HG03520 (cell line): ENCODE measurements around the gene ACOX2.
A peak's percentile ranks its signal among the peaks of the same experiment; 100 is the strongest.

Source experiments
- ATAC-seq: cut with Tn5 transposase; IDR thresholded peaks from one replicate; pipeline ENCODE4 v1.9.1; 2021; ENCODE audit warnings: mild to moderate bottlenecking, moderate library complexity; ENCODE audit not compliant: unreplicated experiment

The ACOX2 gene

DNA sequence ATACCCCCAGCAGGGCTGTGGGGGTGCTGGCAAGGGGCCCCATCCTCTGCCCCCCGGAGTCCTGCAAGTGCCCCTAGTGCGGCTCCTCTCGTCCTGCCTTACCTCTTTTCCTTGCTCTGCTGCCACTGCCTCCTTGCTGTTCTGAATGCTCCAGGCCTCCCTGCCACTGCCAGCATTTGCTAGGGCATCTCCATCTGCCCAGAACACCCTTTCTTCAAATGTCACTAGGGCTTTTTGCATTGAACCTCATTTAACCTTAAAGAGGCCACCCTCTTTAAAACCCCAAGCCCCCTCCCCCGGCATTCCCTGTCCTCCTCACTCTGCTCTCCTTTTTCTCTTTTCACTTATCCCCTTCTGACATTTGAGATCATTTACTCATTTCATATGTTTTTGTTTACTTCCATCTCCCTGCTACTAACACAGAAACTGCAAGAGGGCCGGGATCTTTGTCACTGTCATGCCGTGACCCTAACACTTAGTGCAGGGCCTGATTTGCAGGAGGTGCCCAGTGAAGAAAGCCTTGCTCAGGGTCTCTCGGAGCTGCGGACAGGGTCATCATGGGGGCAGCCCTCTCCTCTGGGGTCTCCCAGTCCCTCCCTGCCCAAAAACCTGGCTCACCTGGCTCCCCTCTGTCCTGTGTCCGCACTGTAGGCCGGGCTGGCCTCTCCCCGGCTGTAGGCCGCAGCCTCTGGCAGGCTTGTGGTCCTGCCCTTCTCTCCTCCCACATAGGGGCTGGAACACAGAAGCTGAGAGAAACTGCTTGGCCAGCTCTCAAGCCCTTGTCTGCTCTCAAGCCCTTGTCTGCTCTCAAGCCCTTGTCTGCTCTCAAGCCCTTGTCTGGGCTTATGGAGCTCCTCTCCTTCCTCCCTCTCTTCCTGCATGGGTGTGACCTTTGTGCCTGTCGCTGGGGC is at the start of gene ACOX2:
ACOX2 (minus strand) TSS at position 690 of the 911 bp plus-strand sequence. CDS start 2,084 bp downstream, outside the sequence.
- no peak for ATAC-seq

GRCh38 chr3:58585994-58586393 is 49.0 kb upstream of the ACOX2 start:
- no peak for ATAC-seq

DNA sequence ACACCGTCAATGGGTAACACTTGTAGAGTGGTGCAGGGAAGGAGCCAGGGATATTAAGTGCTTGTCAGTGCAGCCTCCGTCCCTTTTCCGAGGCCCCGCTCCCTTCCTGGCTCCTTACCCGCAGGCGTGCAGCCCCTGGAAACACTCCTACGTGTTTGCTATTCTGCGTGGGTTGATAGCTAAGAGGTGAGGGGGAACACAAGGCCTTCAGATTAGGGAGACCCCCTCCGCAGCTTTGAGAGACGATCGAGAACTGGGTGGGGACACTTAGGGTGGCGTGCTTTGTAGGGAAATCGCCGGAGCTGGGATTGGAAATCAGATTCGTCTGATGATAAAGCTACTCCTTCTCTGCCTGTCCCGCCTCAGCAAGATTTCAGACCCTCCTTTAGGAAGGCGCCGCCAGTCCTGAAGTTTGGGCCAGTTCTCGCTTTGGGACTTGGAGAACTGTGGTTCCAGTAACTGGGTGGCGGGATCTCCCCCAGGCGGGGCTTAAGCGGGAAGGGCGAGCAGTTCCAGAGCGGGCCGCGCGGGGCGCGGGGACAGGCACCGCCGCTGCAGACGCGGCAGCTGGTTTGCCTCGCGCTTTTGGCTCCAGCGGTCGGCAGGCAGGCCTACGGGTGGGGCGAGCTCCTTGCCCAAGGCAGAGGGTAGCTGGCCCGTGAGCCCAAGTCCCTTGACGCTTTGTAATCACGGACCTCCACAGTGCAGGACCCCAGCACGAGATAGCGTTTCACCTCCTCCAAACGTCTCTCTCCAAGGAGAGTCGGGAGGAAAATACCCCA is 48.2 kb upstream of the ACOX2 start:
- ATAC-seq, result peak; percentile 93

DNA sequence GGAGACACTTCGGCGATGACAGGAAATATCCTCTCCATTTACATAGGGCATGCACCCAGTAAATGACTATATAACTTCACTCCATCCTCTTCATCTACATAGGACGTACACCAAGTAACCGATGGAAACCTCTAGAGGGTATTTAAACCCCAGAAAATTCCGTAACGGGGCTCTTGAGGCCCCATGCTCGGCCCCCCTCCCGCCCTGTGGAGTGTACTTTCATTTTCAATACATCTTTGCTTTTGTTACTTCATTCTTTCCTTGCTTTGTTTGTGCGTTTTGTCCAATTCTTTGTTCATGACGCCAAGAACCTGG is 47.7 kb upstream of the ACOX2 start:
- no peak for ATAC-seq

- ATAC-seq, result no peak
These were observed 44.5 kb upstream of the ACOX2 start for GRCh38 chr3:58581328-58582091.

DNA sequence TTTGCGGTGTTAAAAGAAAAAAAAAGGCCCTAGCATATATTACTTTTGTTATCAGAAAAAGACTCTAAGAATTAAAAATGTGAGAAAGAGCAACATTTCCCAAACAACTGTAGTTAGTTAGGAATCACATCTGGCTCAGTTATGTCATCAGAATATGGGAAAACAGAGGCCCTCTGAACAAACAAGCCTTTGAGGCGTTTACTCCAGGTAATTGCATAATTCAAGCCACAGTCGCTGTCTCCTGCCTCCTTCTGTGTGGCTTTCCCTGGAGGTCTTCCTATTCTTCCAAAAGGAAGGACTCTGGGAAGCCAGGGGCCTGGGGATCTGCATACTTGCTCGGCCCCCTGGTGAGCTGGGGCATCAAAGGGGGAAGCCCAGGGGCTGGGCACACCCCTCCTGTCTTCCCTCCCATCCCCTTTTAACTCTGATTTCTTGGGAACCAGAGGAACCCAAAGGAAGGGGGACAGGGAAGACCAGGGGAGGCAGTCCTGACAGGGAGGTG is 43.9 kb upstream of the ACOX2 start:
- no peak for ATAC-seq

DNA sequence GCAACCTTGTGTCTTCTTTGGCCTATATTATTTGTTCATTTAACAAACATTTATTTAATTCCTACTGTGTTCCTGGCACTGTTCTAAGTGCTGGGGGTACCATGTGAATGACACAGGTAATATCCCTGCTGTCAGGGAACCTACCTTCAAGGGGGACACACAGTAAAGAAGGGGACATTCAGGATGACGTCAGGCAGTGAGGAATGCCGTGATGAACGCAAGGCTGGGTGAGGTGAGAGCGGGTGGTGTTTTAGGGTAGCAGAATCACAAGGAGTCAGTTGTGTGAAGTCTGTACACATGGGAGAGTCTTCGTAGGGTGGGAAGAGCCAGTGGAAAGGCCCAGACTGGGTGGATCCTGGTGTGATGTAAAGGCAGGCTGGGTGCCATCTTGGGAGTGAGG is 41.9 kb upstream of the ACOX2 start:
- ATAC-seq, result no peak

DNA sequence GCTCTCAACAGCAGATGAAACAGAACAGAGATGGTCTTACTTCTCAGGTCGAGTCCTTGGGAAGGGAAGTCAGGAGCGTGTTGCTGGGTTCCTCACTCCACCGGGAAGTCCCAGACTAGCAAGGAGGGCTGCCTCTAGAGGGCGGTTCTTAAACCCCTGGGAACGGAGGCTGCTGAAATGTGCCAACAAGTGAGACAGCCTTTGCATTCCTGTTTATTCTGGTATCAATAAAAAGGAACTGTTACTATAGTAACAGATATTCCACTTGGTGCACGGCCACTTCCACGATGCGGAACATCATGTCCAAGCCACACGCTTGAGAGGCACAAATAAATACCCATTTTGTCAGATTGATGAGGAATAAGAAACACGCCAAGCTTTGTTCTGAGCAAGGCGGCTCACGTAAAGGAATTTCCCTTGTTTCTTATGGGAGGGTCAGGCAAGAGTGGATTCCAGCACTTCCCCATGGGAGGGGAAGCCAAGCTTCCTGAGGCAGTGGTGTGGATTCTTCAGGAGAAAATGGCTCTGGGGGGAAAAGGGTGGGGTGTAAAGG is 40.4 kb upstream of the ACOX2 start, which contains the start of gene FAM107A:
FAM107A (minus strand) TSS at position 123 of the 553 bp plus-strand sequence. CDS start 7,531 bp downstream, outside the sequence.
- no peak for ATAC-seq

DNA sequence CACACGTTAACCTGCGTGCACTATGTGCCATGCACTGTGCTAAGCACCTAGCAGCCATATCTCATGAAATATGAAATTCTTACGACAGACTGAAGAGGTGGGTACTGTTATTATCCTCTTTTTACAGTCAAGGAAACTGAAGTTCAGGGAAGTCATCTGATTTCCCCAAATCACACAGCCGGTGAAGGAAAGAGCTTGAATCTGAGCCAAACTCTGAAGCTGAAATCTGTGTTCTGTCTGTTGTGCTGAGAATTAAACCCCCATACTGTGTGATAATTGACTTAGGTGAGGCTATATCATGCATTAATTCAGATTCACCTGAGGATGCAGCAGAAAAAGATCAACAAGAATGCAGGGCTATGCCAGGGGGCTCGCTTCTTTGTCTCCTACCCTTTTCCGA is 39.7 kb upstream of the ACOX2 start:
- no peak for ATAC-seq

DNA sequence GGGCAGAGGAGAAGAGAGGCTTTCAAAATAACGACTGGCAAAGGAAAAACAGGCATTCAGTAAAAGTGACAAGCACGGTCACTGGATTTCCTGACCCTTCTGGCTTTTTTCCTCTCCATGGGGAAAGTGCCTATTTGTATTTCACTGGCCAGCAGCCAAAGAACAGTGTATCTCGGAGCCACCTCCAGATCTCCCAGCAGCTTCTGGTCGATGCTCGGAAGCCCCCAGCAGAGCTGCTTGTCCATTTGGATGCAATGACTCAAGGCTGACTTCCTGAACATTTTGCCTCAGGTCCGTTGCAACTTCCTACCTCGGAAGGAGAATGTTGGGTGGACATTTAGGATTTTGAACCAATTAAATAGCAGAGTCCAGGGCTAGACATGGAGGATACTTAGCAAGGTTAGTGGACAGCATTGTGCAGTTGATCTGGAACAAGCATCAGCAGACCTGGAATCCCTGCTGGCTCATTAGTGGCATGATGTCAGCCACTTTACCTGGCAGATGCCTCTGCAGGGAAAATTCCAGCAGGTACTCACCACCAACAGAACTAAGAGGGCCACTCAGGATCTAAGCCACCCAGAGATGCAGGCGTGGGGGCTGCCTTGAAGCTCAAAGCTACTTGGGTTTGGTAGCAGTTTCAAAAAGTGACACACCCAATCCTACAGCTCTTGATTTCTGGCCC is 39.1 kb upstream of the ACOX2 start:
- ATAC-seq, result no peak

- ATAC-seq, result no peak
These were observed 37.7 kb upstream of the ACOX2 start for GRCh38 chr3:58574682-58575081.

DNA sequence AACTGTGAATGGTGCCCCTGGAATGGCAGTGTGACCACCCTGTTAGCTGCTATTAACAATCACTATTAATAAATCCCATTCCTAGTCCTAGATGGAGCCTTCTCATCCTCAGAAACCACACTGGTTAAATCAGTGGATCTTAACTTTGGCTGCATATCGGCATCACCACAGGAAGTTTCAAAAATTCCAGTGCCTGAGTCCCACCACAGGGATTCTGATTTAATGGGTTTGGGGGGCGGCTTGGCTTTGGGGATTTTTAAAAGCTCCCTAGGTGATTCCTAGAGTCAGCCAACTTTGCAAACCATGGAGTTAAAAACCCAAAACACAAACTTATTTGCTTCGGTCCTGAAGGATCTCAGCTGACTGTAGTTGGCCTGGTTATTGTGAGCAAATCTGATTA is 37.1 kb upstream of the ACOX2 start:
- ATAC-seq, result no peak

- no peak for ATAC-seq
These were observed 36.6 kb upstream of the ACOX2 start for GRCh38 chr3:58573640-58574039.

DNA sequence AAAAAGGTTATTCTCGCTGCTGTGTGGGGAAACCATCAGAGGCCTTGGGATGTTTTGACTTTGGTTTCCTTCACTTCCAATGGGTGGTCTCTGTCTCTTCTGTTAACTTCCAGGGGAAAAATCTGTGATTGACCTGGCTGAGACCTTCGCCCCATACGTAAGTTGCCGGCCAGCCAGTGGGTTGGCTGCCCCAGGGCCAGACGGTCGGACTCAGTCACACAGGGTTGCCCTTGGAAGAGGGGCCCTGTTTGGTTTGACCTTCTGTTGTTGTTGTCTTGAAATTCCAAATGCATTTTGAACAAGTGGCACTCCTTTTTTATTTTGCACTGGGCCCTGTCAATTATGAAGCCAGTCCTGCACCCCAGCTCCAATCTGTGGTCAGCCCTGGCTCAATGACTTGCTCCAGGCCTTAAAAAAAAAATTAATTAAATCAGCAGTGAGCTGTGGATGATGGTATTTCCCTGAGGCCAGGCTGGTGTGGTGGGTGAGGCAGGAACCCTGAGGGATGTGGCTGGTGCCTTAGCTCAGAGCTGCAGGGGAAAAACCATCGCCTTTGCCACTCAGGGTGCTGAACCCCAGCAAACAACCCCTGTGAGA is 35.7 kb upstream of the ACOX2 start:
- no peak for ATAC-seq

DNA sequence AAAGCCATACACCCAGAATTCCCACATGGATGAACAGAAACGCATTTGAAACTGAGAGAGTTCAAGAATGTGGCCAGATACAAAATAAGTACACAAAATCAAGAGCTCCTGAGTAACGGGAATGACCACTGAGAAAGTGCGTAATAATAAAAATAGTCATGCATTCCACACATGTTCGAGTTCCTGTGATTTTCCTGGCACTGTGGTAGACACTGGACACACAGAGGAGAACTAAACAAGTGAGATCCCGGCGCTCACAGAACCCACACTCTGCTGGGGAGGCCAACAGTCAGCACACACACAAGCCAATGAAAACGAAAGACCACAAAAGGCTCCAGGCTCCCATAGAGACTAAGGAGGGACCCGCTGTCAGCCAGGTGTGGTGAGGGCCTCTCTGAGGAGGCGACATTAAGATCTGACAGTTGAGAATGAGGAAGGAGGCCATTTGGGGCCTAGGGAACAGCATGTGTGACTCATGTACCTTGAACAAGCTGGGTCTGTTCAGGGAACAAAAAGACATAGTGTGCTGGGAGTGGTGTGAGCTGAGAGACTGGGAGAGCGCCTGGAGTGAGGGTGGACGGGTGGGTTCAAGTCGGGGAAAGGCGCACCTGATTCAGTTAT is 35.1 kb upstream of the ACOX2 start:
- no peak for ATAC-seq

DNA sequence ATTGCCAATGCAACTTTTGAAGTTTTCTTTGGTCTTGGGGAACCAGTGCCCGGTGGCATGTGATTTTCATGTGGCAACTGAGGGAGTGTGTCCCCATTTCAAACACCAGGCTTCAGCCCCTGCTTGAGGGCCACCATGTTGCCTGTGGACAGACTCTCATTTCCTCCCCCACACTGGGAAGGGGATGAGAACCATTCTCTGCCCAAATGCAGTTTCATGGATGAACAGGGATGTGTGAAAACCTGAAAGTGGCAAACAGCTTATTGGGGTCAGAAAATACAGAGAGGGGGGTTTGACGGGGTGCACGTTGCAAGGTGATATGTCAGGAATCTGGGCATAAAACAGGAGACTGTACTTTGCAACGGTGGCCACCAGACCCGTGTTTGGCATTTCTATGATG is 33.9 kb upstream of the ACOX2 start:
- ATAC-seq, result no peak

- ATAC-seq, result no peak
These were observed 32.5 kb upstream of the ACOX2 start for GRCh38 chr3:58569287-58570001.

DNA sequence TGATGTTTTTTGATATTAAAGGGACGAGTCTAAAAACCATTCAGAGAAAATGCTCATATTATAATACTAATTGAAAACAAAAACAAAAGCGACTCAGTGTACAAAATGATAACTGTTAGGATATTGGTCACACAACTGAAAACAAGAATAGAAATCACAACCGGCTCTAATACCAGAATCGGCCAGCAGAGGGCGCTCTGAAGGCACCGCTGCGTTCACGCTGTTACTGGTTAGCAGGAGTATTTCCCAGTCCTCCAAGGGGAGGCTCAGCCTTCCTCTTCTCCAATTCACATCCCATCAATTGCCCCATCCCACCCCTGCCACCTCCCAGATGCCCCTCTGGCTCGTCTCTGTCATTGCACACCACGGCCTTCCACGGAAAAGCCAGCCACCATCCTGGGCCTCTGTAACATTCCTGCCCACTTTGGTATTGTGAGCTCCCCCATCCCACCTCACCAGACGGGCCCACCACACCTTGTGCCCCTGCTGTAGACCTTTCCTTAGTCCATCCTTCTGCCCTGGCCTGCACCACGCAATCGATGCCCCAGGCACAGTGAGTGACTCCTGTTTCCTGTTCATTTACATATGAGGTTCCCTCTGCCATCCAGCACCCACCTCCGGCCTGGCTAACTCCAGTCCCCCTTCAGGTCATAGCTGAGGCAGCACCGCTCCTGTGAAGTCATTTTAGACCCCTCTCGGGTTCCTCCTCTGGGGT is 31.7 kb upstream of the ACOX2 start:
- no peak for ATAC-seq
